ENCODE measurements around the gene DLK1.

DNA sequence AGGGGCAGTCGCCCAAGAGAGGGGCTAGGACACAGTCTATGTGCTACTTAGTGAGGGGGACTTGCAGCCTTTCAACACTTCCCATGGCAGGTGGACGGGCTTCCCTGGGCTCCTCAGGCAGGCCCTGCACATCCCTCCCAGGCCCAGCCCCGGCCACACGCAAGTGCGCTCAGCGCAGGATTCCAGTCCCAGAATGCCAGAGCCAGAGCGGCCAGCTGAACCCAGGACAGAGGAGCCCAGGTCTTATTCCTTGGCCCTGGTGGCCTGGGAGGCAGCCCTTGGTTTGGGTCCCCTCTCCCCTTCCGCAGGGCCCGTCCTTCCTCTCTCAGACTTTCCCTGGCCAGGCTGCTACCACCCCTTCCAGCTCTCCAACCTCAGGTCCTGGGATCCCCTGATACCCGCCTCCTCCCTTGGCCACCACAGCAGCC lies 12.0 kb downstream of the DLK1 start:
- no peak for TF ChIP-seq EZH2 (IDR thresholded peaks at IDR 0.05; ENCODE audit: borderline replicate concordance, low read length)
- TF ChIP-seq, protein P1, sequence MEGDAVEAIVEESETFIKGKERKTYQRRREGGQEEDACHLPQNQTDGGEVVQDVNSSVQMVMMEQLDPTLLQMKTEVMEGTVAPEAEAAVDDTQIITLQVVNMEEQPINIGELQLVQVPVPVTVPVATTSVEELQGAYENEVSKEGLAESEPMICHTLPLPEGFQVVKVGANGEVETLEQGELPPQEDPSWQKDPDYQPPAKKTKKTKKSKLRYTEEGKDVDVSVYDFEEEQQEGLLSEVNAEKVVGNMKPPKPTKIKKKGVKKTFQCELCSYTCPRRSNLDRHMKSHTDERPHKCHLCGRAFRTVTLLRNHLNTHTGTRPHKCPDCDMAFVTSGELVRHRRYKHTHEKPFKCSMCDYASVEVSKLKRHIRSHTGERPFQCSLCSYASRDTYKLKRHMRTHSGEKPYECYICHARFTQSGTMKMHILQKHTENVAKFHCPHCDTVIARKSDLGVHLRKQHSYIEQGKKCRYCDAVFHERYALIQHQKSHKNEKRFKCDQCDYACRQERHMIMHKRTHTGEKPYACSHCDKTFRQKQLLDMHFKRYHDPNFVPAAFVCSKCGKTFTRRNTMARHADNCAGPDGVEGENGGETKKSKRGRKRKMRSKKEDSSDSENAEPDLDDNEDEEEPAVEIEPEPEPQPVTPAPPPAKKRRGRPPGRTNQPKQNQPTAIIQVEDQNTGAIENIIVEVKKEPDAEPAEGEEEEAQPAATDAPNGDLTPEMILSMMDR (conservative IDR thresholded peaks at IDR 0.05 in 1 of 2, IDR thresholded peaks at IDR 0.05 in 1 of 2; ENCODE audit: extremely low read depth in 1 of 2, insufficient read depth in 1 of 2, low read depth in 1 of 2, low read length in 2 of 2) = no peak
